ENCODE results near the gene ELMO2. TPM values are rescaled to one million over a fixed set of nuclear protein-coding genes. Genes with fewer than 3 reads are reported as not detected.

ELMO2 gene
- total RNA-seq, 1 experiment from 2014 or later: 45.5 TPM

DNA sequence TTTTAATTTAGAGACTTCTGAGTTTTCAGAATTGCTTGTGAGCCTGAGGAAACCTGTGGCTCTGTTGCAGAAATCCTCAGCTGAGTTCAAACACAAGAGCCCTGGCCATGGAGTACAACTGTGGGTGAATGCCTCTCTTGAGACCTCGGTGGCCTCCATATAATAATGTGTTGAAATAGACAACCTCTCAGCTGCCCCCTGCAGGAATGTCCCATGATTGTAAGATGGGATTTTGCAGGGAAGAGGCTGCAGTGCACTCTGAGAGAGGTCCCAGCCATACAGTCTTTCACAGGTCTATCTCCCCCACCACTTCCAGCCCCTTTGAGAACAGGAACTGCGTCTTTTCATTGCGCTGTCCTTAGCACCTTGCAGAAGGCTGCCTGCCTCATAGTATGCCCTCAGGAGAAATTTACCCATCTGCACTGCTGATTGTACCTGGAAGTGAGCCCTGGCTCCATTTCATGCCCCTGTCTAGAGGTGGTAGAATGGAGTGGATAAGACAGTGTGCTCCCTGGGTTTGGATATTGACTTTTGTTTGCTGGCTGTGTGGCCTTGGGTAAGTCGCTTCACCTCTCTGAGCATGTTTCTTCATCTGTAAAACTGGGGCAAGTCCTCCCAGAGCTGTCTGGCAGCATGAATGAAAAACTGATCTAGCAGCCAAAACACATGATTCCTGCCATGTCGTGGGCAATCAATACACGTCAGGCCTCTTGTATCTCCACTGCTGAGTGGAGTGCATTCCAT lies 81.3 kb downstream of the ELMO2 start:
- in situ Hi-C loops (cut with HindIII; ENCODE audit: low sequenced_read_pairs): no loop called here

DNA sequence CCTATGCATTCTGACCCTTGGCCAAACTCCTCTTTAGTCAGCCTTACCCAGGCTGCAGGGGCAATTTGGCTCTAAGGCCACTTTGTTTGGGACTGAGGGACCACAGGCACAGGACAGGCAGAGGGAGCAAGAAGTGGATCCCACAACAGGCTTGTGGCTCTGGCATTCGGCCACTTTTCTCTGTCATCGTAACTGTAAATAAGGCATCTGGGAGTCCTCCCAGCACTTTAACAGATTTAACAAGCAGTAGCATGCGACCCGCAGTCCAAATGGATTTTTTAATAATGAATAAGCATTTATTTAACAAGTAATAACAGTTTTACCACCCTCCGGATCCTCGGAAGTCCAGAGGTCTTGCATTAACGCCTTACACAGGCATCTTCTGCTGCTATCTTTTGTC lies 82.0 kb downstream of the ELMO2 start:
- no peak for DNase-seq (ENCODE audit: low spot score)
- in situ Hi-C loops (cut with HindIII; ENCODE audit: low sequenced_read_pairs): no loop called here

More for the DNA sequence above, 81.3 kb downstream of the ELMO2 start:
- DNase-seq (ENCODE audit: low spot score): peak; percentile 66

DNA sequence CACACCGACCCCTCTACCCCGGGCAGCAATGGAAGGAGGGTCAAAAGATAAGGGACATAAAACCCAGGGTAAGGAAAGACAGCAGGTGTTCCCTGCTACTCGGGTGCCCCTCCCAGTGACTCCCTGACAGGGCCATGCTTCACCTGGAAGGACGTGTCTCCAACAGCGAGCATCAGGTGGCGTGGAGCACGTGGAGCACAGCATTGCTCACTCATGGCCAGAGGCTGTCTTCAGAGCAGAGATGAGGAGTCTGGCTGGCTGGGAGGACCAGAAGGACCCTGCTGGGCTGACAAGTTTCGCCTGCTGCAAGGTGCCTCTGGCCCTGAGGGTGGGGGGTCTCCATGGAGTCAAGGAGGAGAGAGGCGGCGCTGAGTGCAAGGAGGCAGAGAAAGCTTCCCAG lies 82.9 kb downstream of the ELMO2 start:
- no peak for DNase-seq (ENCODE audit: low spot score)
- in situ Hi-C loops (cut with HindIII; ENCODE audit: low sequenced_read_pairs): no loop called here

DNA sequence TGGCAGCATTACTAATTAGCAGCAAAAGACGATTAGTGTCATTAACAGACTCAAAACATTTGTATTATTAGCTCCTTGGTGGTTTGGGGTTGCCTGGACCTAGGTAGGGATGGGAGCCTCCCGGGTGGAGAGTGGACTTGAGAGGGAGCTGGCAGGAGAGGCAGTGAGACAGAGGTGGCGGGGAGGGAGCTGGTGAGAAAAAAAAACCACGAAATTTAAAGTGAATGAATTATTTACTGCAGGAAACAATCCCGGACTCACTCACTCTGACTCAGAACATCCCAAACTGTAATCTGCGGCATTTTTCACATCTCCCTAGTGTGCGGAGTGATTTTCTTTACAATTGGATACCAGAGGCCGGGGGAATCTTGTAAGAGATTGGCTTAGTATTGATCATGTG lies 83.8 kb downstream of the ELMO2 start:
- in situ Hi-C loops (cut with HindIII; ENCODE audit: low sequenced_read_pairs): no loop called here

DNA sequence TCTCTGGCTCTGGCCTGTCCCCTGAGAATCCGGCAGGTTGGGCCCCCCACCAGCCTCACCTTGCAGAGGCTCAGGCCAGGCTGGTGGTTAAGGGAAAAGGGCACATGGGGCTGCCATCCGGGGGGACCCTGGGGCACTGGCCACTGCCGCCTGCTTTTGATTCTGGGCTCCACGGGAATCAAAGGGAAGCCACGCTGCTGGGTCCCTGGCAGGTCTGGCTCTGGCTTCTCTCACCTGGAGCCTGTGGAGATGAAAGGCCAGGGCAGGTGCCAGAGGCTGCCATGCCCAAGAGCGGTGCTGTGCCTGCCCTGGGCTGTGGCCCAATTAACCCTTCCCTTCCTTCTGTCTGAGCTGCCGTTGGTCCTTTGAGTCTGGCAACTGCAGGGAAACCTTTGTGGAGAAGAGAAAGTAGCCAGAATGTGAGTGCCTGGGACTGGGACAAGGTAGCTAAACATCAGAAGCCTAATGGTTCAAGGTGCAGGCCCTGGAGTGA lies 88.7 kb downstream of the ELMO2 start:
- DNase-seq (ENCODE audit: low spot score): peak; percentile 73
- in situ Hi-C loops (cut with HindIII; ENCODE audit: low sequenced_read_pairs): no loop called here

More for the DNA sequence above, 83.8 kb downstream of the ELMO2 start:
- DNase-seq (ENCODE audit: low spot score): no peak

DNA sequence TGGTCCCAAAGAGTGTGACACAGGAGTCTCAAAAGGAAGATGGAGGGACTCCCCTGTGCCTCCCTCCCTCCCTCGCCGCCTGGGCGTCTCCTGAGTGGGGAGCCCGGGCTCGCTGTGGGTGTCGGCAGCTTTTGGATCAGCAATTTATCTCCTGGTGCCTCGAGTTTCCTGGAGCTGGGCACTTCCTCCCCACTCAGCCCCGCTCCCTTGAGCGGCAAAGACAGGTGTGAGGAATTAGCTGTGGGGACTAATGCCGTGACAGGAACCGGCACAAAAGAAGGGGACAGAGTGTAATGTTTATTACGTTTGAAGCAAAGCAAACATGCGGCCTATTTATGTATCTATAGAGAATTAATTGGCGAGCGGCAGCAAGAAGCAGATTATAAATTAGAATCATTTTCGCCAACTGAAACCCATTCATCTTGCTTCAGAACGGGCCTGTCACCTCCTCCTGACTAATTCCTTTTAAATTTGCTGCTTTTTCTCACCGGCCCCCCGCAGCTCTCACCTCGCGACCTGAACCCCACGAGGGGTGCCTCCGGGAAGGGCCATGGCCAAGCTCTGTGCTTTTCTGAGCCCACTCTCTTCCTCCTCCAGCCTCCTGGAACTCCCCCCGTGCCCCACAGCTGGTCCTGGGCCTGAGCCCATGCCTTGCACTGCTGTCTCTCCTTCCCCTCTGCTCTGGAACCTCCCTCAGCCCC lies 89.3 kb downstream of the ELMO2 start:
- in situ Hi-C loops (cut with HindIII; ENCODE audit: low sequenced_read_pairs): no loop called here
- no peak for DNase-seq (ENCODE audit: low spot score)

Other genes starting within 250 kb of the ELMO2 start
- gene CDH22, start 98.1 kb downstream of the ELMO2 start, total RNA-seq (2014; rRNA removed; shearing (Covaris generic)): not detected in 2 replicates
- gene ZNF334, start 106.9 kb upstream of the ELMO2 start, total RNA-seq (2014; rRNA removed; shearing (Covaris generic)): not detected in 2 replicates
- not detected in 2 replicates for gene OCSTAMP, start 144.0 kb upstream of the ELMO2 start, total RNA-seq (2014; rRNA removed; shearing (Covaris generic))
- gene SLC13A3, start 244.8 kb upstream of the ELMO2 start, total RNA-seq (2014; rRNA removed; shearing (Covaris generic)): not detected in 2 replicates

Measured in G401 (cell line).